Testis (tissue), 3 donors: Measurements from ENCODE around the gene CKLF. TPM values are rescaled to one million over a fixed set of nuclear protein-coding genes. Genes with fewer than 3 reads are reported as not detected.

Experiments
- DNase-seq: peaks from one replicate; pipeline ENCODE4 v3.0.0-alpha.2; 2019
- H3K27ac ChIP-seq, 2 donors: fragments of 200-600 bp; sonication (generic); one replicate each; pipeline ENCODE4 v1.5.1; 2019
- H3K27me3 ChIP-seq: fragments of 200-600 bp; sonication (generic); one replicate; pipeline ENCODE4 v1.5.1; 2019
- H3K36me3 ChIP-seq: fragments of 200-600 bp; sonication (generic); one replicate; pipeline ENCODE4 v1.5.1; 2017; ENCODE audit warnings: low read depth; ENCODE audit errors: missing control alignments
- H3K4me1 ChIP-seq: fragments of 200-600 bp; sonication (generic); one replicate; pipeline ENCODE4 v1.5.1; 2019
- H3K4me3 ChIP-seq, 2 donors: fragments of 200-600 bp; sonication (generic); one replicate each; pipeline ENCODE4 v1.5.1; 2017 to 2019
- H3K9me3 ChIP-seq: fragments of 200-600 bp; sonication (generic); one replicate; pipeline ENCODE4 v1.5.1; 2017
- CTCF ChIP-seq, 3 experiments: fragments of 450-650 bp in 2 of 3; fragments of 200-600 bp in 1 of 3; sonication (generic) in 1 of 3; IDR thresholded peaks; one replicate each; pipeline ENCODE4 v1.5.1; 2016 to 2019; ENCODE audit warnings: antibody characterized with exemption in 3 of 3, mild to moderate bottlenecking in 2 of 3, moderate library complexity in 1 of 3
- POLR2A ChIP-seq: fragments of 450-650 bp; IDR thresholded peaks from one replicate; pipeline ENCODE4 v1.6.1; 2017; ENCODE audit warnings: antibody characterized with exemption, mild to moderate bottlenecking, moderate library complexity
- WGBS, 2 donors: methylation state at CpG; one replicate each; pipeline ENCODE4 v1.1.5; 2018; 5-methylcytosine and 5-hydroxymethylcytosine counted together
- intact Hi-C: fragments of 100-400 bp; cut with DNase I; formaldehyde crosslinking; loops from one replicate; pipeline ENCODE4 v1.15.1; 2023; ENCODE audit warnings: low total_unique reads
- polyA plus RNA-seq: library from polyadenylated mRNA; stranded (reverse); fragments of 350-450 nt; fragmentation: Illumina TruSeq; extraction: RNeasy Lipid Tissue Mini Kit (QIAGEN cat#74804); gene quantifications from one replicate; pipeline ENCODE4 v1.2.3, GENCODE V29; 2014; ENCODE audit warnings: low read depth, low replicate concordance; ENCODE audit not compliant: insufficient read depth
- total RNA-seq, 2 donors: library from RNA; depleted of rRNA; stranded (reverse); fragments of >200 nt; gene quantifications; one replicate each; pipeline ENCODE4 v1.2.3, GENCODE V29; 2016

The CKLF gene
- total and polyA plus RNA-seq, 3 donors from 2014 or later, result 49.5 to 128 (median 71.5) TPM

DNA sequence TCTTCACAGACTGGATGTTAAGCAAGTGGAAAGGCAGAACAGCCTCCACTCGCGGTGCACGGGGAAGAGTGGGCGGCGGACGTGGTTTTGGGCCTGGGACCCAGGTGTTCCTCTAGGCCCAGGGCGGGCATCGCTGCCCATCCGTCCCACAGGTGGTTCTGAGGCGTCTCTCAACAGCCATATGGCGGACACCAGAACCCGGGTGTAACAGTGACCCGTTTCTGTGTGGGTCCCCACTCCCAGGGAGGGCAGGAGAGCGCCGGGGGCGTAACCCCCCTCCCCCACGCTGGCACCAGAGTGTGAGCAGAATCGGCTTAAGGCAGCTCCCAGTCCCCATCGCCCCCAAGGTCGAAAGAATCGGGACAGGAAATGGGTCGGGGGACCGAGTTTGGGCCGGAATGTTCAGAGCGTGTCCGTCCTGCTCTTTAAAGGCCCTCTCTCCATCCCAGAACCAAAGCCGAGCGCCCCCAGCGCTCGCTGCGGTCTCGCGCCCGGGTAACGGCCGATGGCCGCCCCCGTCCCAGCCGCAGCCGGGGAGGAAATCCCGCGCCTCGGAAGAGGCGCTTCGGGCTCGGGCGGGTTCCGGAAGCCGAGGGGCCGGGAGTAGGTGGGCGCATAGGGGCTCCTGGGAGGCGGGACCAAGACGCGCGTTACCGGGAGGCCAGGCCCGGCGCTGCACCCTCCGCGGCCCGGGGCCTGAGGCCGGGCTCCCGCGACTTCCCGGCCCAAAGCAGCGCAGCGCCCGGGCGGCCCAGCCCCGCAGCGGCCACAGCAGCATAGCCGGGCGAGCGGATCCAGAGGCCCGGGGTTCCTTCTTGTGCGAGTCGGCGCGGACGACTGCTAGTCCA, 2.9 kb upstream of the CKLF start, which contains the start of gene TK2:
TSS of gene TK2 (minus strand) at position 839 of the 848 bp plus-strand sequence. CDS start at position 778, 61 bp downstream.
- H3K36me3 ChIP-seq, result no peaks in the 10 kb centered on the region
- intact Hi-C loops, result no loop called here
- no peak for TF ChIP-seq CTCF (IDR thresholded peaks at IDR 0.05)
- TF ChIP-seq POLR2A, result no peak
- peaks cover 27% of the 10 kb centered on the region for H3K4me1 ChIP-seq
- no peaks in the 10 kb centered on the region for H3K9me3 ChIP-seq
- peak; percentile 38 for DNase-seq
- WGBS, 2 donors, result 0 to 3% methylated on average over 8 to 55 of the region's 80 CpGs
- no peaks in the 10 kb centered on the region for H3K27me3 ChIP-seq
- H3K4me3 ChIP-seq, result peak within 1 kb of the TSS; percentile 75 to 82
- peak within 1 kb of the TSS; percentile 93 to 98 for H3K27ac ChIP-seq

DNA sequence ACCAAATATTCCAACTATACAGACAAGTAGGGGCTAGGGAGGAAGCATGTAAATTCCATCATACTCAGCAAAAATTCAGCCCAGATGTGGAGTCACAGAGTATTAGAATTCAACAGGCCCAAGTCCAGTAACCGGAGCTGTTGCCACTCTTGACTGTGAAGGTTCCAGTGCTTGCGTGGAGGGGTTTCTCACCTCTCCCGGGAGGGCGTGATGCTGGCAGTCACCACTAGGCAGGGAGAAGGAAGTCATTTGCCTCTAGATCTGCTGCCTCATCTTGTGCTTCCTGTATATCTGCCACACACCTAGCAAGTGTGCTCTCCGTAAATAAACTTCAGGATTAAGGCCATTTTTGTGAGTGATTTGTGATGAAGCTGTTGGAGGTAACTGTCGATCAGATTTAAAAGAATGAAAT, 1.0 kb upstream of the CKLF start:
- TF ChIP-seq CTCF (IDR thresholded peaks at IDR 0.05), result peak in 1 of 3 experiments; percentile 17
- TF ChIP-seq POLR2A, result no peak
- WGBS, 2 donors, result 24 to 31% methylated on average over 6 of the region's 6 CpGs
- Histone ChIP-seq H3K4me1 (peaks cover 27% of the 10 kb centered on the region), H3K27ac (peak overlapping the region; percentile 93 to 94), H3K4me3 (peak overlapping the region in 1 of 2 donors; percentile 74), H3K9me3 (no peaks in the 10 kb centered on the region), H3K27me3 (no peaks in the 10 kb centered on the region), H3K36me3 (no peaks in the 10 kb centered on the region)
- DNase-seq, result no peak
- intact Hi-C loops, result no loop called here

- H3K4me1 ChIP-seq, result peaks cover 27% of the 10 kb centered on the region
- WGBS, 2 donors, result 16 to 21% methylated on average over 8 of the region's 8 CpGs
- DNase-seq, result no peak
- H3K9me3 ChIP-seq, result no peaks in the 10 kb centered on the region
- H3K27me3 ChIP-seq, result no peaks in the 10 kb centered on the region
- TF ChIP-seq POLR2A (no peak), CTCF (IDR thresholded peaks at IDR 0.05) (no peak)
- no peaks in the 10 kb centered on the region for H3K36me3 ChIP-seq
- peak overlapping the region; percentile 93 to 94 for H3K27ac ChIP-seq
- intact Hi-C loops, result no loop called here
- peak overlapping the region; percentile 64 to 74 for H3K4me3 ChIP-seq
These were observed 539 bp upstream of the CKLF start for GRCh38 chr16:66551788-66552285.

DNA sequence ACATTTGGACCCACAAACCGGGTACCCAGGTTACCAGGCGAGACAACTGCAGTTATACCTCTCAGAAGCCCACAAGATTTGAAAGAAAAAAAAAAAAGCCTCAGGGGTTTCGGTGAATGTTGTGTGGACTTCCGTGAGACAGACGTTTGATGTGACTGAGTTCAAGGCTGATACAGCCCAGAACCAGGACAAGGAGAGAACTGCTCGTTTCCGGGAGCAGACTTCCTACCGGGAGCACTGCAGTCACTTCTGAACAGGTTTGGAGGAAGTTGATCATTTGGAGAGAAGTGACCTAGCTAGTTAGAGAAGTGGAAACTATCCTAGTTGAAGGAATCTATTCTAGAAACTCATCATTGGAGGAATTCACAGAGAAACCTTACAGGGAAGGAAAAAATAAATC, 847 bp downstream of the CKLF start:
- DNase-seq, result no peak
- Histone ChIP-seq H3K27me3 (no peaks in the 10 kb centered on the region), H3K9me3 (no peaks in the 10 kb centered on the region), H3K4me3 (peak overlapping the region; percentile 64 to 74), H3K36me3 (no peaks in the 10 kb centered on the region), H3K27ac (peak overlapping the region in 1 of 2 donors; percentile 93), H3K4me1 (peaks cover 22% of the 10 kb centered on the region)
- WGBS, 2 donors, result 20 to 36% methylated on average over 8 of the region's 8 CpGs
- intact Hi-C loops, result no loop called here
- no peak for TF ChIP-seq POLR2A
- TF ChIP-seq CTCF (IDR thresholded peaks at IDR 0.05), result no peak
